Activated CD4-positive, alpha-beta T cell treated with anti-CD3 and anti-CD28 coated beads, Interleukin-10, Interleukin-2, amounts not matched to agents 100 ng/mL and 50 ng/mL, durations not matched to agents 16 hours and 8 hours (primary cell): Measurements from ENCODE around the gene FNDC10.
"Not testable (repeated sequence)": the region's sequence is repeated elsewhere in the genome, so short reads cannot be mapped to it uniquely, and the experiment has no call there.

Experiments
- DNase-seq: peaks from one replicate; pipeline ENCODE4 v3.0.0-alpha.2; 2020

Gene FNDC10

DNA sequence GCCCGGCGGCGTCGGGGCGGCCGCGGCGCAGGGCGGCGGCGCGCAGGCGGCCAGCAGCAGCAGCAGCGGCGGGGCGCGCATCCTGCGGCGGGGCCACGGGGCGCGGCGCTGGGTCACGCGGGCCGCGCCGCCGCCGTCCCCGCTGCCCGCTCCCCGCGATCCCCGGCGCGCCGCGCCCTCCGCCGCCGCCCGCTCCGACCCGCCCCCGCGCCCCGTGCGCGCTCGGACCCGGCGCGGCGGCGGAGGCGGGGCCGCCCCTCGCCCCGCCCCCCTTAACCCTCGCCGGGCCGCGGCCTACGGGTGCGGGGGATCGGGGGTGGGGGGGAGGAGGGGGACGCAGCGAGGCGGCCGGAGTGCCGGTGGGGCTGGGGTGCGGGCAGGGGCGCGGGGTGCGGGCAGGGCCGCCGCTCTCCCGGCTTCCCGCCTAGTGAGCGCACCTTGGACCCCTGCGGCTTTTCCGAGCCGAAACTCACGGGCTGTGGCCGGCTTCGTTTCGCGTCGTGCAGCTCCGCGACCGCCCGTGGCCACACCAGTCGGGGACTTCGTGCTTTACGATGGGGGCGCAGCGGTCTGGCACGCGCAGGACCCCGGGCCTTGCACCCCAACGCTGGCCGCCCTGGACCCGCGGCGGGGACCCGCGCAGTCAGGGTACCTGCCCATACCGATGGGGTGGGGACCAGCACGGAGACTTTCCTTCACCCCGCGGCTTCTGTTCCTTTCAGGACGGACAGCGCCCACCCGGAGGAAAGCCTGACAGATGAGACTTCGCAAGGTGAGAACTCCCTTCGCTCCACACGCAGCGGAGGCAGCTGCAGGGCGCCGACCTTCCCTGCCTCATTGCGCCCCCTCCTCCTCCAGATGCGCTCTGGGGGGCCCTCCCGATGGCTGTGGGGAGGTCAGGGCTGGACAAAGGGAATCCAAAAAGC, at the start of gene FNDC10:
TSS of gene FNDC10 (minus strand) at position 201 of the 926 bp plus-strand sequence. CDS start at position 81, 120 bp downstream.
- DNase-seq, result no peak

DNA sequence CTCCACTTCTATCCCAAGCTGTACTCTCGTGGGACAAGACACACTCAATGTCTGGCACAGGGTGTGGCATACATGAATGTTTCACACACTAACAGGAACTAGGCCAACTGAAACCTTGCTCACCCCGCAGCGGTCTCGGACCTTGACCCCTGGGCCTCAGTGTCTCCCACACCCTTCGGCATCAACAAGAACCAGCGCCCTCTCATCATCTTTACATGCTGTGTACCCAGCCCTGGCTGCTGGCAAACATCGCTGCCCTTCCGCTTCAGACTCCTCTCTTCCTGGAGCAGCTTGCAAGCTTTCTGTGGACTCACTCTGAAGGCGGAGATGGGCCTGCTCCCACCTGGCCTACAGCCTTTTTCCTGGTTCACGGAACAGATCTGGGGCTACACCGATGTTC, 48.3 kb upstream of the FNDC10 start:
- DNase-seq, result not testable (repeated sequence)

DNA sequence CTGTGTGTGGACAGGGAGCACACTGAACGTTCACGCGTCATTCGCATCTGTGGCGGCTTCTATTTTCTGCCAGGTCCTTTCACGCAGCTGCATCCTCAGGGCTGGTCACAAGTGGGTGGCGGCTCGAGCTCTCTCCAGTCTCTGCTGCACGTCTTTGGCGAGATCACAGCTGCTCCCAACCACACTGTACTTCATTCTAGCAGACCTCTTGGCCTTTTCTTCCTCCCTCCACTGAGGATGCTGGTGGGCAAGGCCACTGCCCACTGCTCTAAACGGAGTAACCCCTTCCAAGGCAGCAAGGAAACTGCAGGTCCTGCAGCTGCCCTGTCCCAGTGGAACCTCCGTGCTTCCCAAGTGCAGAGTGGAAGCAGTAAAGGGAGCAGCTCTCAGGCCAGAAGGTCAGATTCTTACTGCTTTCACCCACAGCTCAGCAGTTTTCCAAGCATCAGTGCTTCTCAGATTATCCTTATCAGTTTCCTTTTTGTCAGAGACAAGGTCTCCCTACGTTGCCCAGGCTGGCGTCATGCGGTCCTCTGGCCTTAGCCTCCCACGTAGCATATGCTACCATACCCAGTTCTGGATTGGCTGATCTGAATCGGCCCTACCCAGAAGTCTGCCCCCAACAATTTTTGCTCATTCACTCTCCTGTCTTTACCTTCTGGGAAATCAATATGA, 47.8 kb upstream of the FNDC10 start:
- not testable (repeated sequence) for DNase-seq

DNA sequence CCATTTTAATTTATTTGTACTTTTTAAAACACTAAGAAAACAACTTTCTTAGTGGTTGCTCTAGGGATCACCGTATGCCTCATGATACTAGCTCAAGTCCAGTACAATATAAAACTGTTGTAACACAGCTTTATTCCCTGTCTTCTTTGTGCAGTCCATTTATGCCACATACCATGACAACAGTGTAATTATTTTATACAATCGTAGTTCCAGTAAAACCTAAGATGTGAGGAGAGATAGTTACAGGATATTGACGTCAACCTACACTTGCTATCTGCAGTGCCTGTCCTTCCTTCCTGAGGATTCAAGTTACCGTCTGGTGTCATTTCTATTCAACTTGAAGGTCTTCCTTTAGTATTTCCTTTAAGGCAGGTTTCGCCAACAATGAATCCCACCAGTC, 46.4 kb upstream of the FNDC10 start:
- DNase-seq, result not testable (repeated sequence)

DNA sequence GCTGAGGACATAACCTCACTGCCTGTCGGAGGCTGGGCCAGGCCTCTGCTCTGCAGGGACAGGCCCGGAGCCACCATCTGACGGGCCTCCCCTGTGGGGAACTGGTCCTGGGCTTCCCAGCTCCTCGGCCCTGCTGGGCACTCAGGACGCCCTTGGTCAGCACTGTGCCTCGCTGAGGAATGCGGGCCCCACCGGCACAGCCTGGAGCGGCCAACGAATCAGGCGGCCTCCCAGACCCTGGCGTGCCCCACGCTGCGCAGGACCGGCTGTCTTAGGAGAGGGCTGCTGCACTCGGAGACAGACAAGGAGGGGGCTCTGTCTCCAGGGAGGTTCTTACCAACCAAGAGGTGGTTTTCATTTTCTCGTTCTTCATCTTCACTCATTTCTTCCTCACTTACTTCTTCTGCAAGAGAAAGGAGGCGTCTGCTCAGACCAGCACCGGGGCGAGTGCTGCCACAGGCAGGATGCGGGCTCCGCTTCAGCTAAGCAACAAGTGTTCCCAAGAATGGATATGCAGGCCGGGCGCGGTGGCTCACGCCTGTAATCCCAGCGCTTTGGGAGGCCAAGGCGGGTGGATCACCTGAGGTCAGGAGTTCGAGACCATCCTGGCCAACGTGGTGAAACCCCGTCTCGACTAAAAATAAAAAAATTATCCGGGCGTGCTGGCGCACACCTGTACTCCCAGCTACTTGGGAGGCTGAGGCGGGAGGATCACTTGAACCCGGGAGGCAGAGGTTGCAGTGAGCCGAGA, 41.0 kb upstream of the FNDC10 start:
- DNase-seq, result not testable (repeated sequence)

DNA sequence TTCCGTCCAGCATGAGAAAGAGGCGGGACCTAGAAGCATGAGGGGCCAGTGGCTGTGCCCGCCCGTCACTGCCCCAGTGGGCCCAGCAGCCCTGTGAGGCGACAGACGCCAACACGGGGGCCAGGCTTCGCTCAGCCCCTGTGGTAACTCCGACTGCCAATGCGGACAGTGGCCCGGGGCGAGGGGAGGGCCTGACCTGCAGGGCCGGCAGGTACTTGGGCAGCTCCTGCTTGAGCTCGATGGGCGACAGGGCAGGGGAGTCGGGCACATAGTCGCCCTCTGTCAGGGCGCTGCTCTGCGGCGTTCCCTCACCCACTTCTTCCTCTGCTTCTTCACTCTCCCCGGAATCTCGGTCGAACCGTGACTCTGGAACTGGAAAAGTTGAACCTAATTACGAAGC, 40.1 kb upstream of the FNDC10 start:
- not testable (repeated sequence) for DNase-seq

DNA sequence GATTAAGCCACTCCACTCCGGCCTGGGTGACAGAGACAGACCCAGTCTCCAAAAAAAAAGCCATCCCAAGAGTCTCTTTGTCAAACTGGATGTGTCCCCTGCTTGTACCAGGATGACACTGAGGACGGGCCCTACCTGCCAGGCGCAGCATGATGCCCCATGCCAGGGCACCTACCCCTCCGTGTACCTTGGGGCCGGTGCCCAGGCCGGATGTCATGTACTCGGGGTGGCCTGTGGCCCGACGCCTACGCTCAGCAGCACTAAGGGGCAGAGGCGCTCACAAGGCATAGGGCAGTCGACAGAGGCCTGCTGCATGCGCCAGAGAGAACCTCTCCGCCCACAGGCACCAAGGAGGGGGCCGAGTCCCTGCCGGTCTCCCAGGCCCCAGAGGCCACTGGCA, 39.4 kb upstream of the FNDC10 start:
- DNase-seq, result not testable (repeated sequence)

DNA sequence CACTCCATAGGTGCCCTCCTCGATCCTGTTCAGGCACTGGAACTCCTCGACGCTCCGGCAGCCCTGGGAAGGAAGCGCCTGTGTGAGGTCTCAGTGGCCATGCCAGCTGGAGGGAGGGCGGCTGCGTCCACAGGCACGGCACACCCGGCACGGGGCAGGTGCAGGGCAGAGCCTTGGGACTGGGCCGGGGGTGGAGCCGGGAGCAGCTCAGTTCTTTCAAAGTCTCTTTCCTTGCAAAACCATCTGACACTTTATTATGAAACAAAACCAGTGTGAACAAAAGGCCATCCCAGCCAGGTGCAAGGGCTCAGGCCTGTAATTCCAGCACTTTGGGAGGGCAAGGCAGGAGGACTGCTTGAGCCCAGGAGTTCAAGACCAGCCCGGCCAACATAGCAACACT, 38.6 kb upstream of the FNDC10 start:
- not testable (repeated sequence) for DNase-seq

DNA sequence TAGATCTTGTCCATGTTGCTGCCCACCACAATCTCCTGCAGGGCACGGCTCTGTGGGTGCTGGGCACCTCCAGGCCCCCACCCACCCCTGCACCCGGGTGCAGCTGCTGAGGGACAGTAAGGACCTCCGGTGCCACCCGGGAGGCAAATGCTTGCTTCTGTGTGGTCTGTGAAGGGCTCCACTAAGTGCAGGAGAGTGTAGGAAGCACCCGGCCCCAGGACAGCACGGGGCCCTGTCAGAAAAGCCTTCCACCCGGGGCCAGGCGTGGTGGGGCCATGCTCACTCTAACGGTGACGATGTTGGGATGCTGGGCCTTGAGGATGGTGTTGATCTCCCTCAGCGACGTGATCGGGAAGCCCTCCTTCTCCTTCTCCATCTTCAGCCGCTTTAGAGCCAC, 37.5 kb upstream of the FNDC10 start:
- not testable (repeated sequence) for DNase-seq

DNA sequence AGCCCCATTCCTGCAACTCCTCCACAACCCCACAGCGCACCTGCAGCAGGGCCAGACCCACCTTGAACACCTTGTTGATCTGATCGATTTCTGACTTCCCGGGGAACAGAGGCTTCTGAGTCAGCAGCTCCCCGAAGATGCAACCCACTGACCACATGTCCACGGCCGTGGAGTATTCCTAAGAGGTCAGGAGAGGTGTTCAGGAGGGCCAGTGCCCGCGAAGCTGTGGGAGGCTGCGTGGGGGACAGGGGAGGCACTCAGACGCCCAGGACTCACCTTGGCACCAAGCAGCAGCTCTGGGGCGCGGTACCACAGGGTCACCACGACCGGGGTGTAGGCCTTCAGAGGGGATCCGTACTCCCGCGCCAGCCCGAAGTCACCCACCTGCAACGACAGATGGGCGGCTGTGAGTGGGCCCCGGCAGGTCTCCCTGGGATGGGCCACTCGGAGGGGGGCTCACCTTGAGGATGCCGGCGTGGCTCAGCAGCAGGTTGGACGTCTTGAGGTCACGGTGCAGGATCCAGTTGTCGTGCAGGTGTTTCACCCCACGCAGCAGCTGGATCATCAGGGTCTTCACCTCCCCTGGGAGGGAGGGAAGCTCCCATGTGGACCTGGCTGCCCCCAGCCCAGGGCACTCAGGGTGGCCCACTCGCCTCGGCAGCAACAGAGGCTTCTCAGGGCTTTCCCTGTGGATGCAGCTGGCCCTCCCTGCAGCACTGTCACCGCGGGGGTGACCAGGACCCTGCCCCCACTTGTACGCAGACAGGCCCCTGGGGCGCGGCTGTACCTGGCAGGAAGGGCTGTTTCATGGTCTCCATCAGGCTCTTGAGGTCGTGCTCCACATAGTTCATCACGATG, 36.9 kb upstream of the FNDC10 start:
- DNase-seq, result not testable (repeated sequence)

DNA sequence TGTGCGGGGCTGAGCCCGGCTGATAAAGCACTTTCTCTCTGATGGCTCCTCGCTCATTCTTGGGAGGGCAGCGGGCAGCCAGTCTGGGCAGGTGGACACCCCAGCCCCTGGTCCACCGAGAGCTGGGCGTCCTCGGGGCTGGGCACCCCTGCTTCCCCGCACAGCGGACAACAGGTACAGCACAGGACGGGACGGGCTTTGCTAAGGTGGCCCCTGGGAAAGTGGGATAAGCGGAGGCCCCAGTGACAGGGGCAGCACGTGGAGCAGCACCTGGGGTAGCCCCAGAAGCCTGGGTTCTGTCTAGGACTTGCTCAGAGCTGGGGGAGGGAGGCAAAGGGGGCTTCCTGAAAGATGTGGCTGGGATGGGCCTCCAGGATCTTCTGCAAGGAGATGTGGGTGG, 34.7 kb upstream of the FNDC10 start:
- DNase-seq, result not testable (repeated sequence)

DNA sequence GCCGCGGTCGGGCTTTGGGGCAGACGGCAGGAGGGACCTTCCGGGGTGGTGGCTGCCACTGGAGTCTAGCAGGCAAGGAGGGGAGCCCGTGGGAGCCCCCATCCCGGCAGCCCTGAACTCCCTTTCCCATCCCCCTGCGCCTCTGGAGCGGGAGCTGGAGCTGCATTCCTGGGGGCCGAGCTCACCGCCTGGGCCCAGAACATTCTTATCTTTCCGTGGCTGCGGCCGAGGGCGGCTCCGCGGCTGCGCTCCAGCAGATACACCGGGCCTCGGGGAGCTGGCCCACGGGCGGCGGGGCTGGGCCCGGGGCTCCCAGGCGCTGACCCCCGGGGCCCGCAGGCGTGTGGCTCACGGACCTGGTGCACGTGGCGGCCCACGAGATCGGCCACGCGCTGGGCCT, 33.5 kb upstream of the FNDC10 start:
- not testable (repeated sequence) for DNase-seq

DNA sequence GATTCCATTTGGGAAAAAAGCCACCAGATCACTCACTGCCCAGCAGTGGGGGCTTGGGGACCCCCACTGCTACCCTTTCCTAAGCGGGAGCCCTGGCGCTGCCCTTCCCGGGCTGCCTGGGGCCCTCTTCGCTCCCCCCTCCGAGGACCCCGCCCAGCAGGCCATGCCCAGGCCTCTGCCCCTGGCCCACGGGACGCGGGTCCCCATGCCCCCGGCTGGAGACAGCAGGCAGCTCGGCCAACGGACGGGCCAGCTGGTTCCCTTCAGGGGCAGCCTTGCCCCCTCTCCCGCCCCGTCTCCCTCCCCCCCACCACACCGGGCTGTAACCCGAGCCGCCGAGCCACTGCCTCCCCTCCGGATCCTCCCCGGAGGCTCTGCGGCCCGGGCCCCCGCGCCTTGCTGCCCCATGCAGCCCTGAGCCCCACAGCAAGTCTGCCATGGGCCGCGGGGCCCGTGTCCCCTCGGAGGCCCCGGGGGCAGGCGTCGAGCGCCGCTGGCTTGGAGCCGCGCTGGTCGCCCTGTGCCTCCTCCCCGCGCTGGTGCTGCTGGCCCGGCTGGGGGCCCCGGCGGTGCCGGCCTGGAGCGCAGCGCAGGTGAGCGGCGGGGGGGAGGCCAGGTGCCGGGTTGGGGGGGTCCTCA, 32.0 kb upstream of the FNDC10 start, which contains the start of gene MMP23B:
TSS of gene MMP23B (plus strand) at position 392 of the 639 bp plus-strand sequence. CDS start at position 438, 46 bp downstream.
- DNase-seq, result no peak

DNA sequence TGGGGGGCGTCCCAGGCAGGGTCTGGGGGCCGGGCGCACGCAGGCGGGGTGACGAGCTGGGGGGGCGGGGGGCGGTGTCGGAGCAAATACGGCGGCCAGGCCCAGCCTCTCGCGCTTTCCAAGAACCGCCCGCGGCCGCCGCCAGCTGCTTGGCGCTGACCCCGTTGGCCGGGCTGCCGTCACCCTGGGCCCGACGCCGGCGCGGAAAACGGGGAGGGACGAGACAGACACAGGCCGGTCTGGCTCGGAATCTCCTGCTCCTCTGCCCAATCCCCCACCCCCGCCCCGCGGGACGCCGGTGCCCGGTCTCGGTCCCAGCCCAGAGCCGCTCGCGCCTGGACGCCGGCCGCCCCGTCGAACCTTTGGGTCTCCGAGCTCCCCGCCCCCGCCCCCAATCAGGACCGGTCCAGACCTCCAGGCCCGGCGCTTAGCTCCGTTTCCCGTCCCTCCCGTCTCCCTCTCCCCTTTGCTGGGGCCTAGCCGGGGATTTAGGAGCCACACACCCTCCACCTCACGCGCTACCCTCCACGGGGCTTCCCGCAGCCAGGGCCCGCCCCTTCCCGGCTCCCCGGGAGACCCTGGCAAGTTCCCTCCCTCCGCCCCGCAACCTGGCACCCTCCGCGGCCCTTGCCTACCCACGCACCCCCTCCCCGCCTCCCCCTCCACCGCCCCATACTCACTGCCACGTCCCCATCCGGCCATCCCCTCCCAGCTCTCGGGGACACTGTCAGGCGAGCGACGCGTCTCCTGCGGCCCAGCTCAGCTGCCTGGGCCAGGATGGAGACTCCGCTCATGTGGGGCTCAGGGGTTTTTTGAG, 31.2 kb upstream of the FNDC10 start:
- DNase-seq, result no peak

DNA sequence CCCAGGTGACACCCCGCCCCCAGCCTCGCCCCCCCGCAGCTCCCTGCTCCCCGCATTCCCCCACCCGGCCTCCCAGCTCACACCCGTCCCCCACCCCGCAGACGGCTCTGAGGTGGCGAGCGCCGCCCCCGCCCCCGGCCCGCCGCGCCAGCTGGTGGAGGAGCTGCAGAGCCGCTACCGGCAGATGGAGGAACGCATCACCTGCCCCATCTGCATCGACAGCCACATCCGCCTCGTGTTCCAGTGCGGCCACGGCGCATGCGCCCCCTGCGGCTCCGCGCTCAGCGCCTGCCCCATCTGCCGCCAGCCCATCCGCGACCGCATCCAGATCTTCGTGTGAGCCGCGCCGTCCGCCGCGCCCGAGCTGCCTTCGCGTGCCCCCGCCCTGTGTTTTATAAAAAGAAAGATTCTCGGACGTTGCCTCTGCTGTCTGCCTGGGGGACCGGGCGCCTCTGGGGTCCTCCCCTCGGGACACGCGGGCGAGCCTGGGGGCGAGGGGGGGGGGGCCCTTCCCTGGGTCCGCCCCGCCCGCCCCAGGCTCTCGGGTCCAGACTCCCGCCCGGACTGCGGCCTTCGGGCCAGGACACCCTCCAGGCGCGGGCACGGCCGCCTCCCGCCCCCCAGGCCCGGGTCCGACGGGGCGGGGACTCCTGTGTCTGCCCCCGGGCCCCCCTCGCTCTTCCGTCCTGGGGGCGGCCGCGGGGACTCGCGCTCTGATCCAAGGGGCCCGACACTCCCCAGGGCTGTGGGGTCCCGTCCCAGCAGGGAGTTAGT, 30.4 kb upstream of the FNDC10 start:
- peak; percentile 95 for DNase-seq

DNA sequence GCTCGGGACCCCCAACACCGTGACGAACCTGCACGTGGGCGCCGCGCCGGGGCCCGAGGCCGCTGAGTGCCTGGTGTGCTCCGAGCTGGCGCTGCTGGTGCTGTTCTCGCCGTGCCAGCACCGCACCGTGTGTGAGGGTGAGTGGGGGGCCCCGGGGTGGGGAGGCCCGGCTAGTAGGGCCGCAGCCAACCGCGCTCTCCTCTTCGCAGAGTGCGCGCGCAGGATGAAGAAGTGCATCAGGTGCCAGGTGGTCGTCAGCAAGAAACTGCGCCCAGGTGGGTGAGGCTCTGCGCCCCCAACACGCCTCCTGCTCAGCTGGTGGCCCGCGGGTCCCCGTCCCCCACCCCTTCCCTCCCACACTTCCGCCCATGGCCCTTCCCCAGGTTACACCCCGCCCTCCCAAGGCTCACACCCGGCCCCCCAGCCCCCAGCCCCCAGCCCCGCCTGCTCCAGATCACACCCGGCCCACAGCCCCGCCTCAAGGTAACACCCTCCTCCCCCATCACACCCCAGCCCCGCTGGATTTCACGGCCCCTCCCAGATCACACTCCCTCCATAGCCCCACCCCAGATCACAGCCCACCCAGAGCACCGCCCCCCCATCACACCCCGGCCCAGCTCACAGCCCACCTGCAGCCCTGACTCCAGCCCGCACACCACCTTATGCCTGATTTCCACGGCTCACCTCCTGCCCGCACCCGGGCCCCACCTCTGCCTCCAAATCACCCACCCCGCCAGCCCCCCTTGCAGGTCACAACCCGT, 29.7 kb upstream of the FNDC10 start:
- peak; percentile 67 for DNase-seq

DNA sequence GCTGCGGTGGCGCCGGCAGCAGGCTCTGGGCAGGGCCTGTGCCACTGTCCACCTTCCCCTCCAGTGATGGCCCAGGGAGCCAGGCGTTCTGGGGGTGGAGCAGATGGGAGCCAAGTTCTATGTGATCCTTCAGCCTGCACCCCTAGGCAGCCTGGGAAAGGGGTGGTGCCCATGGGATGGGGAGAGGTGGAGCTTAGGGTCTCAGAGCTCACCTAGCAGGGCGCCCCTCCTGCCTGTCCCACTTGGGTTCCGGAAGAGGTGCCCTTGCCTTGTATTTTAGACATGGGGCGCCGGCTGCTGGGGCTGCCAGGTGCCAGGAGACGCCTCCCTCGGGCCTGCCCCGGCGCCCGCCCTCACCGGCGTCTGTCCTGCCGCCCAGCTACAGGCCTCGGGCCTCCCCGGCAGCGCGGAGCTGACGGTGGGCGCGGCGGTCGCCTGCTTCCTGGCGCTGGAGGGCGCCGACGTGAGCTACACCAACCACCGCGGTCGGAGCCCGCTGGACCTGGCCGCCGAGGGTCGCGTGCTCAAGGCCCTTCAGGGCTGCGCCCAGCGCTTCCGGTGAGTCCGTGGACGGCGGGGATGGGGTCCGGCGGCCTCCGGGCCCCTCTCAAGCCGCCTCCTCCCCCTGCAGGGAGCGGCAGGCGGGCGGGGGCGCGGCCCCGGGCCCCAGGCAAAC, 29.0 kb upstream of the FNDC10 start:
- DNase-seq, result peak; percentile 61
